A673 (cell line): ENCODE measurements around the gene SIK2. TPM values are rescaled to one million over a fixed set of nuclear protein-coding genes. Genes with fewer than 3 reads are reported as not detected.
A peak's percentile ranks its signal among the peaks of the same experiment; 100 is the strongest.

ENCODE experiments used
- BruUV-seq: library from RNA; stranded (reverse); fragments of 400-500 nt; replicated peaks from 2 replicates; lab custom pipeline; 2021; lab: Mats Ljungman, UMichigan
- CTCF ChIA-PET: fragments of 300-600 bp; sonication (Branson Sonifier 250); formaldehyde crosslinking; loops from one replicate; lab custom pipeline; 2022; ENCODE audit warnings: antibody characterized with exemption; lab: Charles Lee
- POLR2A ChIA-PET: fragments of 300-600 bp; sonication (Branson Sonifier 250); formaldehyde crosslinking; loops from one replicate; lab custom pipeline; 2022; ENCODE audit warnings: antibody characterized with exemption; ENCODE audit not compliant: low non-redundant PET; lab: Charles Lee
- DNase-seq: peaks from one replicate; pipeline ENCODE4 v3.0.0-alpha.2; 2015; ENCODE audit warnings: low spot score
- H3K27ac ChIP-seq: fragments of 200-600 bp; sonication (generic); 2 replicates; pipeline ENCODE4 v1.5.1; 2016; ENCODE audit warnings: mixed run types, low read depth, mild to moderate bottlenecking, mixed read lengths, antibody characterized with exemption, low read length; ENCODE audit not compliant: poor library complexity, severe bottlenecking
- H3K27me3 ChIP-seq: fragments of 200-600 bp; sonication (generic); replicated peaks from 2 replicates; pipeline ENCODE4 v1.6.1; 2017; ENCODE audit warnings: mixed run types, low read depth, mild to moderate bottlenecking, mixed read lengths, antibody characterized with exemption, low read length; ENCODE audit not compliant: insufficient read depth, poor library complexity
- H3K36me3 ChIP-seq: fragments of 200-600 bp; sonication (generic); 2 replicates; pipeline ENCODE4 v1.6.1; 2016; ENCODE audit warnings: mixed run types, mild to moderate bottlenecking, mixed read lengths, antibody characterized with exemption, low read length; ENCODE audit not compliant: insufficient read depth, poor library complexity, severe bottlenecking
- H3K4me1 ChIP-seq: fragments of 200-600 bp; sonication (generic); 2 replicates; pipeline ENCODE4 v1.6.1; 2017; ENCODE audit warnings: mixed run types, mild to moderate bottlenecking, mixed read lengths, antibody characterized with exemption, low read length; ENCODE audit not compliant: insufficient read depth, poor library complexity, severe bottlenecking
- H3K4me3 ChIP-seq: fragments of 200-600 bp; sonication (generic); 2 replicates; pipeline ENCODE4 v1.5.1; 2016; ENCODE audit warnings: low read depth, mixed run types, mild to moderate bottlenecking, mixed read lengths, low read length; ENCODE audit not compliant: poor library complexity, severe bottlenecking
- H3K9me3 ChIP-seq: fragments of 200-600 bp; sonication (generic); 2 replicates; pipeline ENCODE4 v1.6.1; 2016; ENCODE audit warnings: mixed run types, low read depth, mild to moderate bottlenecking, mixed read lengths, antibody characterized with exemption, low read length; ENCODE audit not compliant: poor library complexity, severe bottlenecking
- CTCF ChIP-seq: fragments of 300-800, 200-600 bp; sonication (generic); conservative IDR thresholded peaks from 2 replicates; pipeline ENCODE4 v1.5.1; 2017; ENCODE audit warnings: low read depth, mild to moderate bottlenecking, antibody characterized with exemption, low read length, moderate library complexity, mixed read lengths
- EZH2 ChIP-seq: fragments of 200-600 bp; sonication (generic); IDR thresholded peaks from 2 replicates; pipeline ENCODE4 v1.6.1; 2017; ENCODE audit warnings: borderline replicate concordance, low read depth, mild to moderate bottlenecking, mixed read lengths, antibody characterized with exemption, low read length; ENCODE audit not compliant: poor library complexity, severe bottlenecking
- intact Hi-C: fragments of 100-400 bp; cut with micrococcal nuclease; formaldehyde crosslinking; loops from one replicate; pipeline ENCODE4 v1.10.0; 2022; ENCODE audit not compliant: unreplicated experiment
- total RNA-seq: library from RNA; stranded (reverse); gene quantifications from 2 replicates; pipeline ENCODE4 v1.2.3, GENCODE V29; 2021

The SIK2 gene
- total RNA-seq, 1 experiment from 2014 or later = 18.7 TPM

GRCh38 chr11:111659201-111660115 lies 57.2 kb downstream of the SIK2 start:
- Histone ChIP-seq H3K36me3 (no peaks in the 10 kb centered on the region), H3K27me3 (no peaks in the 10 kb centered on the region), H3K4me1 (peaks cover 30% of the 10 kb centered on the region), H3K27ac (peak overlapping the region; percentile 3), H3K4me3 (no peak overlapping the region), H3K9me3 (no peaks in the 10 kb centered on the region)
- no peak for DNase-seq
- POLR2A ChIA-PET = interaction anchor here (0.6 kb wide), 1 partner anchor 9 kb away, joined by 4 read pairs; no protein-coding TSS in a partner anchor
- TF ChIP-seq EZH2 (no peak), CTCF (no peak)
- intact Hi-C loops = no loop called here
- BruUV-seq = no TSS peak
- CTCF ChIA-PET = no interaction called here

- Histone ChIP-seq H3K4me3 (no peak overlapping the region), H3K27ac (no peak overlapping the region), H3K36me3 (no peaks in the 10 kb centered on the region), H3K9me3 (no peaks in the 10 kb centered on the region), H3K27me3 (no peaks in the 10 kb centered on the region), H3K4me1 (peaks cover 30% of the 10 kb centered on the region)
- TF ChIP-seq CTCF (no peak), EZH2 (no peak)
- ChIA-PET CTCF (no interaction called here), POLR2A (no interaction called here)
- DNase-seq = no peak
- intact Hi-C loops = no loop called here
- no TSS peak for BruUV-seq
These were observed 58.6 kb downstream of the SIK2 start for GRCh38 chr11:111660822-111661221.

- H3K27me3 ChIP-seq = no peaks in the 10 kb centered on the region
- no peak for TF ChIP-seq EZH2
- DNase-seq = peak; percentile 80
- ChIA-PET POLR2A (no interaction called here), CTCF (interaction anchor here (0.6 kb wide), 1 partner anchor 1368 kb away, joined by 6 read pairs; no protein-coding TSS in a partner anchor)
- BruUV-seq = no TSS peak
- intact Hi-C loops = no loop called here
- H3K4me1 ChIP-seq = peaks cover 21% of the 10 kb centered on the region
- H3K4me3 ChIP-seq = no peak overlapping the region
- no peaks in the 10 kb centered on the region for H3K9me3 ChIP-seq
- H3K36me3 ChIP-seq = no peaks in the 10 kb centered on the region
- H3K27ac ChIP-seq = no peak overlapping the region
These were observed 61.6 kb downstream of the SIK2 start for GRCh38 chr11:111663820-111664219.
